ENCODE data around the gene TBC1D10B.
A peak's percentile ranks its signal among the peaks of the same experiment; 100 is the strongest.
"Not testable (repeated sequence)": the region's sequence is repeated elsewhere in the genome, so short reads cannot be mapped to it uniquely, and the experiment has no call there.

TBC1D10B gene

DNA sequence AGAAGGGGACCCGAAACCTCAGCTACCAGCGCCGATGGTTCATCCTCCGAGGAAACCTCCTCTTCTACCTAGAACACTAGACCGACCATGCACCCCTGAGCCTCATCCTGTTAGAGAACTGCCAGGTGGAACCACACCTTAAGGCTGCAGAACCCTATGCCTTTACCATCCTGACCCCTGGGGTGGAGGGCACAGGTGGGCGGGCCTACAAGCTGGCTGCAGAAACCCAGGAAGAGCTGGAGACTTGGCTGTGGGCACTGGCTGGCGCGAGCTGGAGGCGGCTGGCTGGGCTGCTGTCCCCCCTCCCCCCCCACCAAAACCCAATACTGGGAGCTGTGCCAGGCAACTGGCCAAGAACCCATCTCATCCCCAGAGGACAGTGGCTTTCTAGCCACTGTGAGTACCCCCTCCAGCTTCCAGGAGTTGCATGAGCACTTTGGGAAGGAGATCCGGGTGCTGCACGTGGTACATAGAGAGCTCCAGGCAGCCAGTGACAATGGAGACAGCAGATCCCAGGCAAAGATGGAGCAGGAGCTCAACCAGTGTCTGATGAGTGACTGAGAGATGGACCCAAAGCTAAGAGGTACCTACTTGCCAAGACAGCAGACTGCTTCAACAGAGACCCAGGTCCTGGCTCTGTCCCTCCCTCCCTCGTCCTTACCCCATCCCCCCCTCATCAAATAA, 13.8 kb downstream of the TBC1D10B start:
- no peak overlapping the region for H3K4me3 ChIP-seq (ENCODE audit: low read depth, low read length)

DNA sequence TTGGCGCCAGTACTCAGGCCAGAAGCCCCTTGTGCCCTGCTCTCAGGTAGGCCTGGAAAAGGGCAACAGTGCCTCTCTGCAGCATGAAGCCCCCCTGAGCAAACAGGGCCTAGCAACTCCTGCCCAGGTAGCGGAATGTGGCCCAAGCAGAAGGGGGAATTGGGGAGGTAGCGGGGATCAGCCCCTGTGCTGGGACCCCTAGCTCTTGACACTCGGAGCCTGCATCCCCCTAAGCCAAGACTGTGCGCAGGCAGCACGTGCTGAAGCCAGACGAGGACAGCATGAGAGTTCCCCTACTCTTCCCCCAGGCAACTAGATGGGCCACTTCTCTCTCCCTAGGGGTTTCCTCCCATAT, 14.4 kb downstream of the TBC1D10B start:
- H3K4me3 ChIP-seq (ENCODE audit: low read depth, low read length), result peak overlapping the region; percentile 89

DNA sequence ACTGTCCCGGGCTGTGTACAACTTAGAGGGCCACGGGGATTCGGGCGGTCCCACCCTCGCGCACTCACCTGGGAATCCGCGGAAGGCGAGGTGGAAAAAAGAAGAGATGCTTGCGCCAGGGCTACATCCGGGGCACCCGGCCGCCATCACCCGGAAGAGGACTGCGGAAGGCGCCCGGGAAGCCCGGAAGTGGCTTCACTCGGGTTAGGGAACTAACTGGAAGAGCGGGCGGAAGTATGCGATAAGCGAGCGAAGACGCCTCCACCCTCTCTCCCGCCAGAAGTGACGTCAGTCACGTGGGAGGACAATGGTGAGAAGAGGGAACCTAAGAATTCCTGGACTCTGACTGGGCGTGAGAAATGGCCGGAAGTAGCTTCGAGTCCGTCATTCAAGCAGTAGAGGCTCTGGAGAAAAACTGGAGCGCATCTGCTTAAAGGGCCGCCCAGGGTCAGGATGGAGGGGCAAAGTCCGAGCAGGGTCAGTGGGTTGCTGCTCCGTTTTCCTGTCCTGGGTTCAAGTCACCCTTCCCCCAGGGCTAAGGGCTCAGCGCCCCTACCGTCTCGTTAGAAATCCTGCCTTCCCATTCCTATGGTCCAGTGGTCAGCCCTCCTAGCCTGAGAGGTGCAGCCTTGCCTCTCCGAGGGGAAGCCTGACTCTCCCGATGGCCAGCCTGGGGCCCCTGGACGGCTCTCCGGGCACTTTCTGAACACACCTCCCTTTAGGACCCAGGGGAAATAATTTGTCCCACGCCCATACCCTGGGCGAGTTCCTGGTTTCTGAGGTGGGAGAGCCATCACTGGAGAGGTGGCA, 14.9 kb downstream of the TBC1D10B start, which contains the start of gene CD2BP2:
TSS of gene CD2BP2 (minus strand) at position 165 of the 810 bp plus-strand sequence. CDS start 627 bp downstream, outside the sequence.
- H3K4me3 ChIP-seq (ENCODE audit: low read depth, low read length), result peak within 1 kb of the TSS; percentile 89

DNA sequence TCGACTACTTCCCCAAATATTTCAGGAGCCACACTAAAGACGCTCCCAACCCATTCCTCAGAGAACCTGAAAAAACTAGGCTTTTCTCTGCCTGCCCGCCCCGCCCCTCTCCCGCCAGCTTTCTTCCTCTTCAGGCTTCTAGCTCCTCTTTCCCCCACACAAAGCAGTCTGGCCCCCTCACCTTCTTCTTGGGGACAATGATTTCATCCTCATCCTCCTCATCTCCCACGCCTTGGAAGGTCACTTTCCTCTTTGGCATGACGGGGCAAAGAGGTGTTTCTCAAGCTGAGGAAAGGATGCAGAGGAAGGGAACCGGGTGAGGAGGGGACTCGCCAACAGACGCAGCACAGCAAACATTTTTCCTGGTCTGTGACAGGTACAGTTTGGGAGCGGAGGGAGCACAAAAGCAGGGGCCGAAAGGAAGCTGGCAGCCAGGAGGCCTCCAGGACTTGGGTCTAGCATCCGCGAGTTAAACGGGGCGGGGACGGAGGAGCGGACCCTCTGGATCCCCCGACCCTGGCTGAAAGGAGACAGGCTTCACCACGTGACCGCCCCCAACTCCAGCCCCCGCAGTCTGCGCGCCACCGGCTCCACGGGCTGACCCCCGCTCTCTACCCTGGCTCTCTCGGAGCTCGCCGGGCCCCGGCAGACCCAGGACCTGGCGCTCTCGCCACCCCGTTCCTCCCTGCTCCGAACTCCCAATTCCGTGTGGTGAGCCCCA, 15.7 kb downstream of the TBC1D10B start:
- H3K4me3 ChIP-seq (ENCODE audit: low read depth, low read length), result peak overlapping the region; percentile 89

DNA sequence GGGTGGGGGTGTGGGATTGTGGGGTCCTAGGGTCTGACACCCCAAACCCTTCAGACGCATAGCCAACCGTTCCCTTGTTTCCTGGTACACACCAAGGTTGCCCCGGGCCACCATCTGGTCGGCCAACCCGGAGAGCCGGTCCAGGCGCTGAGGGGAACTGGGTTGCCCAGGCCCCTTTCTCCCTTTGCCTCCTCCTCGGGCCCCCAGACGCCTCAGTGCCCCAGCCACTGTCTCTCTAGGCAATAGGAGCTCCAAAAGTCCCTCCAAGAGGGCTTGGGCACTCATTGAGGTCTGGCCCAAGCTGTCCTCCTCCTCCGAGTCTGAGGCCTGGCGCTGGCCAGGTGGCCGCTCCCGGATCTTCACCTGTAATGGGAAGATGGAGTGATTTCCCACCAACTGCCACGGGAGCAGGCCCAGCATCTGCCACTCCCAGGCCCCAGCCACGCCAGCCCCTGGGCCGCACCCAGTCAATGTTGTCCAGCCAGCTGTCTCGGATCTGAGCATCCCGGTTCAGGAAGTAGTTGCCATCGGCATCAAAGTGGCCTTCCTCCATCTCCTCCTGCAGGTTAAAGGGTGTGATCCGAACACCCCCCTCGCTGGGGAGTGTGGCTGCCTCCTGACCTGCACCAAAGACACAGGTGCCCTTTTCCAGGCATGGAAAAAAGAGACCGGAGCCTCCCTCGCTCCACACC, 16.7 kb downstream of the TBC1D10B start:
- H3K4me3 ChIP-seq (ENCODE audit: low read depth, low read length), result peak overlapping the region; percentile 89

DNA sequence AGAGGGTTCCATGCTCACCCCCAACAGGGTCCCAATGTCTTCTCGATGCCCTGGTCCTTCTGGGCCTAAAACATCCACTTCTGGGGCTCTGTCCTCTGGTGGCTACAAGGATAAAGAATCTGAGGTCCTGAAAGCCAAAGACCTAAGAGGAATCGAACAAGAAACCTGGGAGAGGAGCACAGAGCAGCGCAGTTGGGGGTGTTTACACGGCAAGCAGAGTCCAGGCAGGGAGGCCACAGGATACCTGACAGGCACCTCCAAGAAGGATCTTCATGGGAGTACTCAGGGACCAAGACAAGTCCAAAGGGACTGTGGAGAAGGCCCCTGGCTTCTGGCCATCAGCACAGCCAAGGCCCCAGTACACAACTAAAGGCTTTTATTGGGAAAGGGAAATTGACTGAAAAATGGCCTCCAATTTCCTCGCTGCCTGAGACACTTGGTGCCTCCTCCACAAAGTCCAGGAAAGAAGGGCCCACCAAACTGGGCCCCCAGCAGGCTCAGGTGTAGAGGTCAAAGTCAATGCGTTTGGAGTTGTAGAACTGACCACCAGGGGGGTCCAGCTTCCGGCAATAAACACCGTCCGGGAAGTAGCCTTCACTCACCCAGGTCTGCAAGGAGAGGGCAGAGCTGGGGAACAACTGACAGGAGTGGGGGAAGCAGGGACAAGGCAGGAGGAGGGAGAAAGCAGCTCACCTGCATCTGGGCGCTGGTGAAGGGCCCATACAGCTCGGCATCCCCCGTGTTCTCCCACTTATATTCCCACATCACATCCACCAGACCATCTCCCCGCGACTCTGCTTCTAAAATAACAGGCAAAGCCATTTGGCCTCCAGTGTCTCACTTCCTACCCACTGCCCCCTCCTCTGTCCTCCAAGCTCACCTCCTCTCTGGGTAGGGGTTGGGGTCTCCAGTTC, 17.5 kb downstream of the TBC1D10B start:
- H3K4me3 ChIP-seq (ENCODE audit: low read depth, low read length), result no peak overlapping the region

DNA sequence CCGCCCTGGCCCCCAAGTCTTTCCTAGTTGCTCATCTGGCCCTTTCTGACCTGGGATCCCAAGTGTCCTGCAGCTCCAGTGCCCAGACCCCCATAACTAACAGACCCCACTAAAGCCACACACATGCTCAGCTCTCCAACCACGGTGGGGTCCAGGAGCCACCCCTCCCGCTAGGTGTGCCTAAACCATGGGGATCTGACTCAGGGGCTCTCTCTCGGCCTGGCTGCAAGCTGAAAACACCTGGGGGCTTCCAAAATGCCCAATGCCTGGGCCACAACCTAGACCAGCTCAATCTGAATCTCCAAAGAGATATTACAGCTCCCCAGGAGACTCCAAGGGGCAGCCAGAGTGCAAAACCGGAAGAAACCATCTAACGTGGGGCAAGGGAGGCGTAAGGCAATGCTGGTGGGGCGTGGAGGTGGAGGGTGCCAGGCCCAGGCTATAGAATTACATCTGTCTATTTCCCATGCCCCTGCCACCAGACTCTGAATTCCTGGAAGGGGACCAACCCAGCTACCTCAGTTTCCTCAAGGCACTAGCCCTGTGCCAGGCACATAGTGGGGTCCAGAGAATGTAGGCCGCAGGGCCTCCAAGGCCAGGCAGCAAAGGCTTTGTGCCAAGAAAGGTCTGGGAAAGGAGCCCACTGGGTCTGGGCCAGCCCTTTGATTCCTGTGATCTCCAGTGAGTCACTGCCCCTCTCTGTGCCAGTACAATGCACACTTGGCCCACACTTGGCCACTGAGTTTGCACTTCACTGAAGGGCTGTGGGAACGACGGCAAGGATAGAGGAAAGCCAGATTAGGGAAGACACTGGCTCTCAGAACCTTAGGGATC, 18.5 kb downstream of the TBC1D10B start:
- no peak overlapping the region for H3K4me3 ChIP-seq (ENCODE audit: low read depth, low read length)

DNA sequence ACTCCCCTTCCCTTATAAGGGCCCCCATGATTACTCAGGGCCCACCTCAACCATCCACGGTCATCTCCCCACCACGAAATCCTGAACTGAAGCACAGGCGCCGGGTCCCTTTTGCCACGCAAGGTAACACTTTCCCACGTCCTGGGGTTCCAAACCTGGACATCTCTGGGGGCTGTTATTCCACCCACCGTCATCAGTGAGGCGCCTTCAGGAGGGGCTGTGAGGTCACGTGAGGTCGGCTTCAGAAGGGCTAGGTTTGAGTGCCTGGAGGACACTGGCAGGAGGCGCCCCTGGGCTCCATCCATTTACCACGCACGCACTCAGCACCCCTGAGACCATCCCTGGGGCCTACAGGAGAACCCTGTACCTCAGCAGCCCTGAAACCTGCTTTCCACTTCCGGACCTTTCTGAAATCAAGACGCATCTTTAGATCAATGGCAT, 19.3 kb downstream of the TBC1D10B start:
- no peak overlapping the region for H3K4me3 ChIP-seq (ENCODE audit: low read depth, low read length)

DNA sequence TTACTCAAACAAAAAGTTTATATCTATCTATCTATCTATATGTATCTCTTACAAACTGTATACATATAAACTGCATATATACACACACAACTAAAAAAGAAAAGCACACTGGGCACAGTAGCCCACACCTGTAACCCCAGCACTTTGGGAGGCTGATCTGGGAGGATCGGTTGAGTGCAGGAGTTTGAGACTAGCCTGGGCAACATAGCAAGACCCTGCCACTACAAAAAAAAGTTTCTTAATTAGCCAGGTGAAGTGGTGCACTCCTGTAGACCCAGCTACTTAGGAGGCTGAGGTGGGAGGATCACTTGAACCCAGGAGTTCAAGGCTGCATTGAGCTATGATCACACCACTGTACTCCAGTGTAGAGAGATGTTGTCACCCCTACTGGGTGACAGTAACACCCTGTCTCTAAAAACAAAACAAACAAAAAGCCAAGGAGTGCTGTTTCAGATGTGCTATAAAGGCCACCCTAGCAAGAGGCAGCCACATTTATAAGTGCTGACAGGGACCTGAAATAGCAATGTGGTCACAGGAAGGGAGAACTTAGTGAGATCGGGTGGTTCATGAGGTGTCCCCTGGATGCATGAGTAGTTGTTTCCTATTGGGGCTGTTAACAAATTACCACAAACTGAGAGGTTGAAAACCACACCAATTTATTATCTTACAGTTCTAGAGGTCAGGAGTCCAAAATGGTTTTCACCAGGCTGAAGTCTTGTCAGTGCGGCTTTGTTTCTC, 20.0 kb downstream of the TBC1D10B start:
- H3K4me3 ChIP-seq (ENCODE audit: low read depth, low read length), result no peak overlapping the region

DNA sequence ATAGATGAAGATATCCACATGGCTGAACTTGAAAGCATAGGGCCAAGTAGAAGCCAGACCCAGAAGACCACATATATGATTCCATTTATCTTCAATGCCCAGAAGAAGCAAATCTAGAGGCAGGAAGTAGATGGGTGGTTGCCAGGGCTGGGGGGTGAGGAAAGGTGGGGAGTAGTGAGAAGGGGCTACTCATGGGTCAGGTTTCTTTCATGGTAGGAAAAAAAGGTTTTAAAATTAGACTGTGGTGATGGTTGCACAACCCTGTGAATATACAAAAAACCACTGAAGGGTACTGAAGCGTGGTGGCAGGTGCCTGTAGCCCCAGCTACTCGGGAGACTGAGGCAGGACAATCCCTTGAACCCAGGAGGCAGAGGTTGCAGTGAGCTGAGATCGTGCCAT, 20.6 kb downstream of the TBC1D10B start:
- H3K4me3 ChIP-seq (ENCODE audit: low read depth, low read length), result no peak overlapping the region

DNA sequence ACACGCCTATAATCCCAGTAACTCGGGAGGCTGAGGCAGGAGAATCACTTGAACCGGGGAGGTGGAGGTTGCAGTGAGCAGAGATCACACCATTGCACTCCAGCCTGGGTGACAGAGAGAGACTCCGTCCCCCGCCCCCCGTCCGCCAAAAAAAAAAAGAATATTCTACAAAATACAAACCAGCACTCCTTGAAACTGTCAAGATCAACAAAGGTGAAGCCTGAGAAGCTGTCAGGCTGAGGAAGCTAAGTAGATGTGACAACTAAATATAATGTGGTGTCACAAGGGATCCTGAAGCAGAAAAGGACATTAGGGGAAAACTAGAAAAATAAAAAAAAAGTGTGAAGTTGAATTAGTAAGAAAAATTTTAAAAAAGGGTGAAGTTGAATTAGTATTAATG, 21.4 kb downstream of the TBC1D10B start:
- no peak overlapping the region for H3K4me3 ChIP-seq (ENCODE audit: low read depth, low read length)

DNA sequence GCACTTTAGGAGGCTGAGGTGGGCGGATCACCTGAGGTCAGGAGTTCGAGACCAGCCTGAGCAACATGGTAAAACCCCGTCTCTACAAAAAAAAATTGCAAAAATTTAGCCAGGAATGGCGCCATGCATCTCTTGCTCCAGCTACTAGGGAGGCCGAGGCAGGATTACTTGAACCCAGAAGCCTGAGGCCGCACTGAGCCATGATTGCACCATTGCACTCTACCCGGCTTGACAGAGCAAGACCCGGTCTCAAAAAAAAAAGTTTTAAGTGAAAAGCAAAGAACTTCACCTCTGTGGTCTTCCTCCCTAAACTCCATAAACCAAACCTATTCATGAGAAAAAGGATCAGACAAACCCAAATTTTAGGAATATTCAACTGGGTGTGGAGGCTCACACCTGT, 22.2 kb downstream of the TBC1D10B start:
- H3K4me3 ChIP-seq (ENCODE audit: low read depth, low read length), result no peak overlapping the region

DNA sequence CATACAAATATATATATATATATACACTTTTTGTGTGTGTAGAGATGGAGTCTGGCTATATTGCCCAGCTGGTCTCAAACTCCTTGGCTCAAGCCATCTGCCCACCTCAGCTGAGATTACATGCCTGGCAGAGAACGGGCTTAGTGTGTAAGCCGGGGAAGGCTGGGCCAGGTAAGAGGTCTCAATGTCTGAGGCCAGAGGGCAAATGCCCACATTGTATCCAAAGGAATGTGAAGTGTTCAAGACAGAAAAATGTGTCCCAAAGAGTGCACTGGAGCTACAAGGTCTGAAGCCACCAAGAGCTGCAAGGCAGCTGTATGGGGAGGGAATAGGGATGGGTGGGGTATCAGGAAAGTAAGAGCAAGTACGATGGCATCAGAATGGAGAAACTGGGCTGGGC, 24.0 kb downstream of the TBC1D10B start:
- no peak overlapping the region for H3K4me3 ChIP-seq (ENCODE audit: low read depth, low read length)

DNA sequence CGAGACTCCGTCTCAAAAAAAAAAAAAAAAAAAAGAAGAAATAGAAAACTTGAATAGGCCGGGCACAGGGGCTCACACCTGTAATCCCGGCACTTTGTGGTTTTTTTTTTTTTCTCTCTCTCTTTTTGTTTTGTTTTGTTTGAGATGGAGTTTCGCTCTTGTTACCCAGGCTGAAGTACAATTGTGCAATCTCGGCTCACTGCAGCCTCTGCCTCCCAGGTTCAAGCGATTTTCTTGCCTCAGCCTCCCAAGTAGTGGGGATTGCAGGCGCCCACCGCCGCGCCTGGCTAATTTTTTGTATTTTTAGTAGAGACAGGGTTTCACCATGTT, 26.8 kb downstream of the TBC1D10B start:
- not testable (repeated sequence) for H3K4me3 ChIP-seq (ENCODE audit: low read depth, low read length)

DNA sequence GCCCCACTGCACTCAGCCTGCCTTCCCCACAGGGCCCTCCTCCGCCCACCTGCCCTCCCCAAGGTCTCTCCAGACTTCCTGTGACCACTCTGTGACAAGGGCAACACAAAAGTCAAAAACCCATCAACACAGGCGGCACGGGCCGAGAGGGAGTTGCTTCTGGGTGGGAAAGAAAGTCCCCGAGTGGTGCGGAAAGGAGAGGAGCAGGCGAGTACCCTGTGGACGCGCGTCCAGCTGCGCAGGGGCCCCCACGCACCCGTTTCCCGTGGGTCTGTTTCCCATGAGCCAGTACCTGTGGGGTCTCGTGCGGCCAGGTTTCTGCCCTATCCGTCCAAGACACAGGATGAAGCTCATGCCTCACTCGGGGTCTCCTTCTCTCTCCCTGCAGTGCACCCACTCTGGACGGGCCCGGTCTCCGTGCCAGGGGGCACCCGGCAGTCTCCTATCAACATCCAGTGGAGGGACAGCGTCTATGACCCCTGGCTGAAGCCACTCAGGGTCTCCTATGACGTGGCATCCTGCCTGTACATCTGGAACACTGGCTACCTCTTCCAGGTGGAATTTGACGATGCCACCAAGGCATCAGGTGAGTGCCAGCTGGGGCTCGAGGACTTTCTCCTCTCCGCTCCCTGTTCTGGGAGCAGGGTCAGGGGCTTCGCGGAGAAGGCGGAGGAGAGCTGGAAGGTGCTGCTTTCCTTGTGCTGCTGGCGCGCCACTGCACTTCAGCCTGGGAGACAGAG, 27.4 kb downstream of the TBC1D10B start:
- no peak overlapping the region for H3K4me3 ChIP-seq (ENCODE audit: low read depth, low read length)

DNA sequence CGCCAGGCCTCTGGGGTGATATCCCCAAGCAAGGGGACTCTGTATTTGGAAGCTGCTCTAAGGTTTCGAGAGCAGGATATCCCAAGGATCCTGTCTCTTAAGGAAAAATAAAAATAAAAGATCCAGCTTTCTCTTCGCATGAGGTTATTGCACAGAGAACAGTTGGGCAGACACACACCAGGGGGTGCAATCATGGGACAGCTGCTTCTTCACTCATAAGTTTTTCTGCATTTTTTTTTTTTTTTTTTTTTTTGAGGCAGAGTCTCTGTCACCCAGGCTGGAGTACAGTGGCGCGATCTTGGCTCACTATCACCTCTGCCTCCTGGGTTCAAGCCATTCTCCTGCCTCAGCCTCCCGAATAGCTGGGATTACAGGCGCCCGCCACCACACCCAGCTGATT, 28.3 kb downstream of the TBC1D10B start:
- not testable (repeated sequence) for H3K4me3 ChIP-seq (ENCODE audit: low read depth, low read length)

DNA sequence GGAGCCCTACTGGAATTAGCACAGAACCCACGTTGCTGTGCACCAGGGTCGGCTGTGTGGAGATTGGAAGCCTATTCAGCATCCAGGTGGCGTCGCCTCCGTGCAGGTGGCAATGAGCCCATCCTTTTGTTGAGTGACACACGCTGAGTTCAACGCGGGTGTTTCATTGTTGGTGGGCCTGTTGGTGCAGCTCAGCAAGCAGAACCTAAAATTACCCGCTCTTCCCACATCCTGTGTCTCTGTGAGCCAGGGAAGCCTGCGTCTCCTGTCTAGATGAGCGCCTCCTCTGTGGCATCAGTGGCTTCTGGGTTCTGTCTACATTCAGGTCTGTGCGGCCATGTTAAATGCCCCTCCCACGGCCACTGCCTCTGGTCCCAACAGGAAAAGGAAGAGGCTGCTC, 29.7 kb downstream of the TBC1D10B start:
- H3K4me3 ChIP-seq (ENCODE audit: low read depth, low read length), result no peak overlapping the region

DNA sequence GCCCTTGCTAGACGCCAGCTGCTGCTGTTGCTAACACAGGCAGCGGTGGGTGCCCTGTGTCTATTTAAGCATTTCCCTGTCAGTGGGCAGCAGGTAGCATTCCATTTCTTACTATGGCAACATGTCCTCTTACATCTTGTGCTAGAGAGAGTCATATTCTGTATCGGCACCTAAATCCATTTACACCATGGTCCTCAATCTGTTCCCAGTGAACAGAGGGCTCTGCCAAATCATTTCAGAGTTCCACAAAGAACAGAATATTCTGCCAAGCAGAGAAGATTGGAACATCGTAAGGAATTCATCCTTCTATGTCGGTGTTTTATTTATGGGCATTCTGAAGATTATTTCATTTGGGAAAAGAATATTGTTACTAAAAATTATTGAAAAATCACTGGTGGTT, 31.6 kb downstream of the TBC1D10B start:
- H3K4me3 ChIP-seq (ENCODE audit: low read depth, low read length), result not testable (repeated sequence)
